ENCODE measurements around the gene RNU6-1.

RNU6-1 gene

GRCh38 chr15:67884009-67884408 is 44.2 kb upstream of the RNU6-1 start:
- Histone ChIP-seq H3K27ac (ENCODE audit: low read depth, low read length) (no peak overlapping the region), H3K56ac (ENCODE audit: low read length) (peak overlapping the region; percentile 84), H3K4me3 (ENCODE audit: low read length) (no peak overlapping the region), H2BK5ac (ENCODE audit: low read length) (no peak overlapping the region), H4K8ac (ENCODE audit: low read depth, low read length) (no peak overlapping the region), H2AK5ac (ENCODE audit: low read length) (no peak overlapping the region), H3K79me1 (ENCODE audit: low read length) (no peaks in the 10 kb centered on the region), H3K23ac (ENCODE audit: low read length) (no peak overlapping the region), H2BK15ac (replicated peaks; ENCODE audit: low read depth) (no peak overlapping the region), H3K27me3 (ENCODE audit: insufficient read depth, low read length, poor library complexity) (no peaks in the 10 kb centered on the region), H3K4me2 (ENCODE audit: low read length) (no peak overlapping the region), H3K9ac (ENCODE audit: low read length) (peak overlapping the region; percentile 61), H3K18ac (ENCODE audit: low read length) (peak overlapping the region; percentile 99), H2BK120ac (ENCODE audit: low read depth, low read length) (no peak overlapping the region), H3K4ac (ENCODE audit: low read depth, low read length) (peak overlapping the region; percentile 20), H4K5ac (ENCODE audit: low read length) (no peak overlapping the region), H3K36me3 (ENCODE audit: control insufficient read depth, insufficient read depth, low read length) (no peaks in the 10 kb centered on the region), H3K79me2 (ENCODE audit: control insufficient read depth, insufficient read depth, low read length) (no peaks in the 10 kb centered on the region), H3K4me1 (ENCODE audit: control insufficient read depth, low read depth, low read length) (peaks cover 4% of the 10 kb centered on the region)
- DNase-seq, result no peak
- no CpG with 5 or more reads among the region's 6 CpGs for WGBS (ENCODE audit: extremely low coverage, insufficient coverage, low lambda C conversion rate)

- H3K56ac ChIP-seq (ENCODE audit: low read length), result peak overlapping the region; percentile 62
- no peak overlapping the region for H4K8ac ChIP-seq (ENCODE audit: low read depth, low read length)
- no peak overlapping the region for H3K4me3 ChIP-seq (ENCODE audit: low read length)
- H2BK15ac ChIP-seq (replicated peaks; ENCODE audit: low read depth), result no peak overlapping the region
- H3K4me1 ChIP-seq (ENCODE audit: control insufficient read depth, low read depth, low read length), result peaks cover 4% of the 10 kb centered on the region
- WGBS (ENCODE audit: extremely low coverage, insufficient coverage, low lambda C conversion rate), result no CpG with 5 or more reads among the region's 10 CpGs
- H4K5ac ChIP-seq (ENCODE audit: low read length), result no peak overlapping the region
- no peaks in the 10 kb centered on the region for H3K27me3 ChIP-seq (ENCODE audit: insufficient read depth, low read length, poor library complexity)
- H3K23ac ChIP-seq (ENCODE audit: low read length), result no peak overlapping the region
- H3K9ac ChIP-seq (ENCODE audit: low read length), result no peak overlapping the region
- H3K4ac ChIP-seq (ENCODE audit: low read depth, low read length), result no peak overlapping the region
- H3K18ac ChIP-seq (ENCODE audit: low read length), result no peak overlapping the region
- H3K36me3 ChIP-seq (ENCODE audit: control insufficient read depth, insufficient read depth, low read length), result no peaks in the 10 kb centered on the region
- no peak overlapping the region for H2AK5ac ChIP-seq (ENCODE audit: low read length)
- no peaks in the 10 kb centered on the region for H3K79me2 ChIP-seq (ENCODE audit: control insufficient read depth, insufficient read depth, low read length)
- DNase-seq, result peak; percentile 35
- H2BK120ac ChIP-seq (ENCODE audit: low read depth, low read length), result no peak overlapping the region
- no peak overlapping the region for H3K4me2 ChIP-seq (ENCODE audit: low read length)
- no peaks in the 10 kb centered on the region for H3K79me1 ChIP-seq (ENCODE audit: low read length)
- no peak overlapping the region for H2BK5ac ChIP-seq (ENCODE audit: low read length)
- H3K27ac ChIP-seq (ENCODE audit: low read depth, low read length), result no peak overlapping the region
Measured at GRCh38 chr15:67883234-67883773, 43.5 kb upstream of the RNU6-1 start.

- no peaks in the 10 kb centered on the region for H3K79me1 ChIP-seq (ENCODE audit: low read length)
- H3K36me3 ChIP-seq (ENCODE audit: control insufficient read depth, insufficient read depth, low read length), result no peaks in the 10 kb centered on the region
- DNase-seq, result no peak
- WGBS (ENCODE audit: extremely low coverage, insufficient coverage, low lambda C conversion rate), result no CpG with 5 or more reads among the region's 8 CpGs
- H3K79me2 ChIP-seq (ENCODE audit: control insufficient read depth, insufficient read depth, low read length), result no peaks in the 10 kb centered on the region
- H2BK5ac ChIP-seq (ENCODE audit: low read length), result no peak overlapping the region
- no peak overlapping the region for H2BK15ac ChIP-seq (replicated peaks; ENCODE audit: low read depth)
- H3K23ac ChIP-seq (ENCODE audit: low read length), result no peak overlapping the region
- H3K56ac ChIP-seq (ENCODE audit: low read length), result no peak overlapping the region
- no peak overlapping the region for H3K4ac ChIP-seq (ENCODE audit: low read depth, low read length)
- H3K4me3 ChIP-seq (ENCODE audit: low read length), result no peak overlapping the region
- H4K8ac ChIP-seq (ENCODE audit: low read depth, low read length), result no peak overlapping the region
- H3K4me2 ChIP-seq (ENCODE audit: low read length), result no peak overlapping the region
- H3K4me1 ChIP-seq (ENCODE audit: control insufficient read depth, low read depth, low read length), result peaks cover 4% of the 10 kb centered on the region
- no peak overlapping the region for H2AK5ac ChIP-seq (ENCODE audit: low read length)
- no peak overlapping the region for H3K27ac ChIP-seq (ENCODE audit: low read depth, low read length)
- H3K9ac ChIP-seq (ENCODE audit: low read length), result no peak overlapping the region
- no peaks in the 10 kb centered on the region for H3K27me3 ChIP-seq (ENCODE audit: insufficient read depth, low read length, poor library complexity)
- no peak overlapping the region for H2BK120ac ChIP-seq (ENCODE audit: low read depth, low read length)
- no peak overlapping the region for H4K5ac ChIP-seq (ENCODE audit: low read length)
- no peak overlapping the region for H3K18ac ChIP-seq (ENCODE audit: low read length)
Measured at GRCh38 chr15:67882487-67883233, 42.8 kb upstream of the RNU6-1 start.

- H2BK120ac ChIP-seq (ENCODE audit: low read depth, low read length), result no peak overlapping the region
- H3K23ac ChIP-seq (ENCODE audit: low read length), result no peak overlapping the region
- no peak overlapping the region for H3K18ac ChIP-seq (ENCODE audit: low read length)
- H3K79me2 ChIP-seq (ENCODE audit: control insufficient read depth, insufficient read depth, low read length), result no peaks in the 10 kb centered on the region
- H3K27ac ChIP-seq (ENCODE audit: low read depth, low read length), result no peak overlapping the region
- peaks cover 4% of the 10 kb centered on the region for H3K4me1 ChIP-seq (ENCODE audit: control insufficient read depth, low read depth, low read length)
- no peak overlapping the region for H3K4me2 ChIP-seq (ENCODE audit: low read length)
- no peaks in the 10 kb centered on the region for H3K36me3 ChIP-seq (ENCODE audit: control insufficient read depth, insufficient read depth, low read length)
- no peak overlapping the region for H3K56ac ChIP-seq (ENCODE audit: low read length)
- H3K9ac ChIP-seq (ENCODE audit: low read length), result no peak overlapping the region
- H2BK5ac ChIP-seq (ENCODE audit: low read length), result no peak overlapping the region
- H4K8ac ChIP-seq (ENCODE audit: low read depth, low read length), result no peak overlapping the region
- H3K4me3 ChIP-seq (ENCODE audit: low read length), result no peak overlapping the region
- H2AK5ac ChIP-seq (ENCODE audit: low read length), result no peak overlapping the region
- no peaks in the 10 kb centered on the region for H3K27me3 ChIP-seq (ENCODE audit: insufficient read depth, low read length, poor library complexity)
- no peak overlapping the region for H3K4ac ChIP-seq (ENCODE audit: low read depth, low read length)
- no peaks in the 10 kb centered on the region for H3K79me1 ChIP-seq (ENCODE audit: low read length)
- DNase-seq, result no peak
- H4K5ac ChIP-seq (ENCODE audit: low read length), result no peak overlapping the region
- WGBS (ENCODE audit: extremely low coverage, insufficient coverage, low lambda C conversion rate), result no CpG with 5 or more reads among the region's 3 CpGs
- no peak overlapping the region for H2BK15ac ChIP-seq (replicated peaks; ENCODE audit: low read depth)
Measured at GRCh38 chr15:67880651-67881182, 40.9 kb upstream of the RNU6-1 start.

GRCh38 chr15:67879440-67880129 is 39.7 kb upstream of the RNU6-1 start:
- Histone ChIP-seq H3K23ac (ENCODE audit: low read length) (no peak overlapping the region), H3K27ac (ENCODE audit: low read depth, low read length) (no peak overlapping the region), H3K4me2 (ENCODE audit: low read length) (no peak overlapping the region), H3K27me3 (ENCODE audit: insufficient read depth, low read length, poor library complexity) (no peaks in the 10 kb centered on the region), H2AK5ac (ENCODE audit: low read length) (no peak overlapping the region), H3K4me1 (ENCODE audit: control insufficient read depth, low read depth, low read length) (peaks cover 4% of the 10 kb centered on the region), H2BK5ac (ENCODE audit: low read length) (no peak overlapping the region), H4K8ac (ENCODE audit: low read depth, low read length) (no peak overlapping the region), H2BK120ac (ENCODE audit: low read depth, low read length) (no peak overlapping the region), H2BK15ac (replicated peaks; ENCODE audit: low read depth) (no peak overlapping the region), H3K9ac (ENCODE audit: low read length) (no peak overlapping the region), H3K79me2 (ENCODE audit: control insufficient read depth, insufficient read depth, low read length) (no peaks in the 10 kb centered on the region), H3K4ac (ENCODE audit: low read depth, low read length) (no peak overlapping the region), H3K18ac (ENCODE audit: low read length) (no peak overlapping the region), H3K56ac (ENCODE audit: low read length) (no peak overlapping the region), H4K5ac (ENCODE audit: low read length) (no peak overlapping the region), H3K4me3 (ENCODE audit: low read length) (no peak overlapping the region), H3K36me3 (ENCODE audit: control insufficient read depth, insufficient read depth, low read length) (no peaks in the 10 kb centered on the region), H3K79me1 (ENCODE audit: low read length) (no peaks in the 10 kb centered on the region)
- no peak for DNase-seq
- WGBS (ENCODE audit: extremely low coverage, insufficient coverage, low lambda C conversion rate), result no CpG with 5 or more reads among the region's 11 CpGs

All from mesendoderm (in vitro differentiated cells).